Occipital lobe (tissue), 2 donors: ENCODE data around the gene EPS15. TPM values are rescaled to one million over a fixed set of nuclear protein-coding genes. Genes with fewer than 3 reads are reported as not detected.
"Not testable (repeated sequence)": the region's sequence is repeated elsewhere in the genome, so short reads cannot be mapped to it uniquely, and the experiment has no call there.

Source experiments
- DNase-seq: peaks from one replicate; lab custom pipeline; 2025; lab: John Stamatoyannopoulos, UW
- total RNA-seq: library from RNA; depleted of rRNA; stranded (reverse); fragments of >200 nt; gene quantifications from one replicate; pipeline ENCODE4 v1.2.3, GENCODE V29; 2014

Gene EPS15
- 189 TPM for total RNA-seq

GRCh38 chr1:51519048-51519864 lies at the start of gene EPS15:
TSS of gene EPS15 (minus strand) at chr1:51519266. CDS start at chr1:51519231, 35 bp downstream.
- DNase-seq: peak; percentile 68

GRCh38 chr1:51568231-51568935 lies 49.3 kb upstream of the EPS15 start:
- DNase-seq: no peak

- DNase-seq: no peak
These were observed 48.6 kb upstream of the EPS15 start for GRCh38 chr1:51567653-51568052.

- no peak for DNase-seq
These were observed 47.2 kb upstream of the EPS15 start for GRCh38 chr1:51566260-51566659.

- no peak for DNase-seq
These were observed 45.9 kb upstream of the EPS15 start for GRCh38 chr1:51565009-51565408.

GRCh38 chr1:51564124-51564523 lies 45.1 kb upstream of the EPS15 start:
- no peak for DNase-seq

- DNase-seq: no peak
These were observed 42.6 kb upstream of the EPS15 start for GRCh38 chr1:51561702-51562101.

GRCh38 chr1:51560895-51561294 lies 41.8 kb upstream of the EPS15 start:
- not testable (repeated sequence) for DNase-seq

- DNase-seq: no peak
These were observed 41.0 kb upstream of the EPS15 start for GRCh38 chr1:51560034-51560433.

- DNase-seq: no peak
These were observed 40.4 kb upstream of the EPS15 start for GRCh38 chr1:51559501-51559900.

GRCh38 chr1:51559064-51559500 lies 40.0 kb upstream of the EPS15 start:
- DNase-seq: no peak

- DNase-seq: no peak
These were observed 39.4 kb upstream of the EPS15 start for GRCh38 chr1:51558375-51558924.

GRCh38 chr1:51557168-51557567 lies 38.1 kb upstream of the EPS15 start:
- DNase-seq: no peak

GRCh38 chr1:51555866-51556619 lies 37.0 kb upstream of the EPS15 start:
- no peak for DNase-seq

- DNase-seq: no peak
These were observed 34.8 kb upstream of the EPS15 start for GRCh38 chr1:51553911-51554310.

GRCh38 chr1:51552929-51553807 lies 34.1 kb upstream of the EPS15 start:
- no peak for DNase-seq

GRCh38 chr1:51551848-51552296 lies 32.8 kb upstream of the EPS15 start:
- DNase-seq: no peak

- no peak for DNase-seq
These were observed 32.0 kb upstream of the EPS15 start for GRCh38 chr1:51551081-51551480.

- no peak for DNase-seq
These were observed 30.8 kb upstream of the EPS15 start for GRCh38 chr1:51549901-51550300.

GRCh38 chr1:51549016-51549619 lies 30.1 kb upstream of the EPS15 start:
- DNase-seq: no peak
